CD4-positive, alpha-beta T cell treated with Interleukin-15 for 1 hour (primary cell): Measurements from ENCODE around the gene JUNB.

Experiments used
- DNase-seq: peaks from one replicate; pipeline ENCODE4 v3.0.0-alpha.2; 2020

Gene JUNB

DNA sequence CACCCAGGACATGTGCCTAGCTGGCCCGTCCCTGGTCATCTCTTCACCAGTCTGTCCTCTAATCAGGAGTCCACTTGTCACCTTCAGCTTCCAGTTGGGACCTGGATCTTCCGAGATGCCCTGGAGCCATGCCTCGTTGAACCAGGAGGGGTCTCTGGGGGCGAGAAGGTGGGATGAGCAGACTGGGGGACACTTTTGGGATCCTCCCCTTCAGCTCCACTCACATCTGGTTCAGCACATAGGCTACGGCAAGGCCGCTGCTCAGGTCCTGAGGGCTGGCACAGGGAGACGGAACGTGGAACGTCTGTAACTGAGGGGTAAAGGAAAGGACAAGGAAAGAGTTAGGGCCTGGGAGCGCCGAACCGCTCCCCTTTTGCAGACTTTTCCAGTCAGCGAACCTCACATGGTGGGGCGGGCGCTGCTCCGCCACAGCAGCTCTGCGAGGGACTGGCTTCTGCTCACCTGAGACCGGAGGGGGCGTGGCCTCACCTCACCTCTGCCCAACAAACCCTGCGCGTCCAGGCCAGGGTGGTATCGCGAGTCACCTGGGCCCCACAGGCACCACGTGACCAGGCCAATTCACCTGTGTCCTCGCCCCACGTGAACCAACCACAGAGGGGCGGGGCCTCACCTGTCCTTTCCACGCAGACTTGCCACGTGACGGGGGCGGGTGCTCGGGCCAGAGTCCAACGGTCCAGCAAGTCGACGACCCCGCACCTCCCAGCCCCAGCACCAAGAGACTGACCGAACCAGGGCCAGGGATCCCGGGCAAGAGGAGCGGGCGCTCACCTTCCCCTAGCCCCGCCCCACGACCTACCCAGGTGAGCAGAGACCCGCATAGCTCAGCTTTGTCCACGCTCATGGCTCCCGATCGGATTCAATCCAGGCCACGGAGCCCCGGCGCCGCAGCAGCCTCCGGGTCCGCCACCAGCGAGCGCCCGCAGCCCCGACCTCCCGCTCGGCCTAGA, 16.4 kb upstream of the JUNB start, which contains the start of gene HOOK2:
Gene HOOK2 (minus strand): TSS at position 965 of the 968 bp plus-strand sequence. CDS start 103 bp downstream, at position 862.
- DNase-seq: peak; percentile 71

DNA sequence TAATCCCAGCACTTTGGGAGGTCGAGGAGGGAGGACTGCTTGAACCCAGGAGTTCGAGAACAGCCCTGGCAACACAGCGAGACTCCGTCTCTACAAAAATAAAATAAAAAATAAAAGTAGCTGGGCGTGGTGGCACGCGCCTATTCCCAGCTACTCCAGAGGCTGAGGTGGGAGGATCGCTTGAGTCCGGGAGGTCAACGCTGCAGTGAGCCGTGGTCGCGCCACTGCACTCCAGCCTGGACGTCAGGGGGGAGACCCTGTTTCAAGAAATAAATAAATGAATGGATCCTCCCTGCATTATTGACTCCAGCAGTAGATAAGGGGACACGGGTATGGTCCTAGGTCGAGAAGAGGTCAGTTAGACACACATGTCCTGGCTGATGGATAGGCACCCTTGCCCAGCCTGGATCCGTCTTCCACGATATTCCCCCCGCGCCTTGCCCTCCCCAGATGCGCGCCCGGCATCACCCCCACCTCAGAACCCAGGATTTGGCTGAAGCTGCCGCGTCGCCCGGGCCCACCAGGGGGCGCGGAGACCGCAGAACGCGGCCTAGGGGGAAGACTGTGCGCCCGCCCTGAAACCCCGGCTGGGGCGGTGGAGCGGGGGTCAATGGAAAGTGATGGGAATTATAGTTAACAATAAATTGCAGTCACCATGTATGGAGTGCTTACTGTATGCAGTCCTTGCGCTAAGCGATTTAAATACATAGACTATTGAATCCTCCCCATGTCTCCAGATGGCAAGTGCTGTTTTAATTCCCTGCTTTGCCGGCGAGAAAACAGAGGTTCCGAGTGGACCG, 13.9 kb upstream of the JUNB start:
- peak; percentile 79 for DNase-seq

- DNase-seq: peak; percentile 67
Measured at GRCh38 chr19:12778017-12778904, 13.0 kb upstream of the JUNB start.

- no peak for DNase-seq
Measured at GRCh38 chr19:12778905-12779161, 12.5 kb upstream of the JUNB start.

- DNase-seq: no peak
Measured at GRCh38 chr19:12779162-12779993, 11.9 kb upstream of the JUNB start.

DNA sequence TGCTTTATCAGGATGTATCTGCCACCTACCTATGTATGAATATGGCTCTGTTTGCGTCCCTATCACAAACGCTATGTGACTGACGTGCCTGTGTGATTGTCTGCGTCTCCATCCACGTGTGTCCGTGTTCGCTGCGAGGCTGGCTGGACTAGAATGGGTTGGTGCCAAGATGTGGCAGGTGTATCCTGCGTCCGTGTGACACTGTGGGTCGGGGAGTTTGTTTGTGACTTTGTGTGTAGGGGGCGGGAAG, 9.2 kb upstream of the JUNB start:
- no peak for DNase-seq

- DNase-seq: peak; percentile 97
Measured at GRCh38 chr19:12782424-12783290, 8.6 kb upstream of the JUNB start.

DNA sequence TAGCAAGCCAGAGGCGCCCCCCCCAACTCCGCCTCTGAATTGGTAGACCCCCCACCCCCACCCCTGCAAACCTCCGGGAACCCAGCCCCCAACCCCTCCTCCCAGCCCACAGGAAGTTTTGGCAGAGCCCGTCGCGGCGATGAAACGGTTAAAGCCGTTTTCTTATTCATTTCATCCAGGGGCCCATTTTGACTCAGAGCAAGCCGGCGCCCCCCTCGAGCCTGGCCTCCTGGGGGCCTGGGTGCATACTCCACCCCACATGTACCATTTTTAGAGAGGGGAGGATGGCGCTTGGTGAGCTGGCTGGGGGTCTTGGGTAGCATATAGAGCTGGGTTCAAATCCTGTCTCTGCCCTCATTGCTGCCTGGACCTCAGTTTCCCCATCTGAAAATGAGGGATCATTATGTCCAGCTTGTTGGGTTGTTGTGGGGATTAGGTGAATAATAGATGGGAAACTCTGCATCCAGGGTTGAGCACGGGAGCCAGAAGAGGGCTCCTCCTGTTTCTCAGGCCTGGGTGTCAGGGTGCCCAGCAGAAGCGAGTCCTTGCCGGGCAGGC, 7.9 kb upstream of the JUNB start:
- no peak for DNase-seq

DNA sequence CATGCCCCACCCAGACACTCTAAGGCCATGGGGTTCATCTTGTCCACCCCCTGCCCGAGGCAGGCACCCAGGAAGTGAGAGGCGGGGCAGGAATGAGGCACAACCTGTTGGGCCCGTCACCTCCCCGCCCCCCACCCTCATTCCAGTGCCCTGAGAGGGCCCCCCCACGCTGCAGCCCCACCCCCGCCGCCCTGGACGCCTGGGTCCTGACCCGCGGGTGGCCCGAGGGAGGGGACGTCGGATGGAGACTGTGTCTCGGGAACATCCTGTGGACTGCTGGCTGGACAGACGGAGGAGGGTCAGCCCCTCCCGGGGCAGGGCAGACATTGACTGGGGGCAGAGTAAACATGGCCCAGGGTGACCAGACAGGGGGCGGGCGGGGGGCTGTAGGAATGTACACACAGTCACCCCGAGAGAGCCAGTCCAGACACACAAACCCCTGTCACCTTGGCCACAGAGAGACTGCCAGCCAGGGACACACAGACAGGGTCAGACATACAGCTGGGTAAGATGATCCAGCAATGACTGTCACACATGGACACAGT, 7.4 kb upstream of the JUNB start:
- peak; percentile 61 for DNase-seq

GRCh38 chr19:12784394-12784870, 6.9 kb upstream of the JUNB start:
- DNase-seq: peak; percentile 45

GRCh38 chr19:12784871-12785430, 6.3 kb upstream of the JUNB start:
- DNase-seq: peak; percentile 73

- DNase-seq: peak; percentile 60
Measured at GRCh38 chr19:12785431-12786031, 5.8 kb upstream of the JUNB start.

DNA sequence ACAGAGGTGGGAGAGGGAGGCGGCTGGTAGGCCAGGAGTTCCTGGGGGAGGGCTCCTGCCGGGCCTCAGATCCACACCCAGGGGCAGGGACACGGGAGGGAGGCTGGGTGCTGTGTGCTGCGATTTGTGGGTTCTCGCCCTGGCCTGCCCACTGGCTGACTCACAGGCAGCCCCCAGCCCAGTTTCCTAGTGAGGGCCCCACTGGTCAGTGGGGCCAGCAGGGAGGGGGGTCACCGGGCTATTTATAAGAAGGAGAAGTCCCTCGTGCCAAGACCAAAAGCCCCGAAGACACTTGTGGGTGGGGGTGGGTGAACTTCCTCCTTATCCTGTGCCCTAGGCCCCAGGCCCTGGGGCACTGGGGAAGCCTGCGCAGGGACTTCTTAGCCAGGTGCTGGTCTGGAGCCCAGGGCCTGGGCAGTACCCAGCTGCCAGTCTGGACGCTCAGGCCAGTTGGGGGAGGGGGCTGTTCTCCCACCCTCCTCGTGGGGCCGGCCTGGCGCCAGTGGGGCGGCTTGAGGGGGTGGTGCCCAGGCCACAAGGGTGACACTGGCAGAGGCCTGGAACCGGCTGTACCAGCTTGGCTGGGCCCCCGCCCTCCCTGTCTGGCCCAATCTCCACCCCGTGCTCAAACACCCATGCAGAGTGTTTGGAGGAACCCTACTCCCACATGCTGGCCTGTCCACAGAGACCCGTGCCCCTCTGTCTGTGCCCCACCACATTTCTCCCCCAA, 5.0 kb upstream of the JUNB start:
- peak; percentile 88 for DNase-seq

DNA sequence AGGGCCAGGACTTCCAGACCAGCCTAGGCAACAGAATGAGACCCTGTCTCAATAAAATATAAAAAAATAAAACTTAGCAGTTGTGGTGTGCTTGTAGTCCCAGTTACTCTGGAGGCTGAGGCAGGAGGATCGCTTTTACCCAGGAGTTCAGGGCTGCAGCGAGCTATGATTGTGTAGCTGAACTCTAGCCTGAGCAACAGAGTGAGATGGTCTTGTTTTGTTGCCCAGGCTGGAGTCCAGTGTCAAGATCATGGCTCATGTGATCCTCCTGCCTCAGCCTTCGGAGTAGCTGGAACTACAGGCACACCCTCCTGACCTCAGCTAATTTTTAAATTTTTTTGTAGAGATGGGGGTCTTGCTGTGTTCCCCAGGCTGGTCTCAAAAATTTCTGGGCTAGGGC, 4.3 kb upstream of the JUNB start:
- no peak for DNase-seq

- DNase-seq: no peak
Measured at GRCh38 chr19:12787458-12787857, 3.8 kb upstream of the JUNB start.

DNA sequence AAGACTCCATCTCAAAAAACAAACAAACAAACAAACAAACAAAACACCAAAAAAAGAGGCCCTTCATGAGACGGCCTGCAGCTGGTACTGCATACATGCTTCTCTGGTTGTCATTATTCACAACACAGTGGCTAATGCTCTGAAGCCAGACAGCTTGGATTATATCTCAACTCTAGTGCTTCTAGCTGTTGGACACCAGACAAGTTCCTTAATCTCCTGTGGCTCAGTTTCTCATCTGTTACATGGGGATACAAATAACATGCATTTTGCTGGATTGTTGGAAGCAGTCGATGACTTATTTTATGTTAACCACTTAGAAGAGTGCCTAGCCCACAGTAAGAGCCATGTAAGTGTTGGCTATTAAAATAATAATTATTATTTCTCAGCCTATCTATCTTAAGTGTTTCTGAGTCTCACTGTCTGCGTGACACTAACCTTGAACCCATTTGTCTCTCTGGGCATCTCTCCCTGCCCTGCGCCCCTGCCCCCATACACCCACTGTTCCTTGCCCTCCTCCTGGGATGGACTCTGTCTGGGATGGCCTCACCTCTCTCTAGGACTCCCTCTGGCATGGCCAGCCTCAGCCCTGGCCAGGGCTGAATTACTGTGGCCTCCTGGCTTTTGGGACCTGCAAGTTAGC, 3.1 kb upstream of the JUNB start:
- no peak for DNase-seq

DNA sequence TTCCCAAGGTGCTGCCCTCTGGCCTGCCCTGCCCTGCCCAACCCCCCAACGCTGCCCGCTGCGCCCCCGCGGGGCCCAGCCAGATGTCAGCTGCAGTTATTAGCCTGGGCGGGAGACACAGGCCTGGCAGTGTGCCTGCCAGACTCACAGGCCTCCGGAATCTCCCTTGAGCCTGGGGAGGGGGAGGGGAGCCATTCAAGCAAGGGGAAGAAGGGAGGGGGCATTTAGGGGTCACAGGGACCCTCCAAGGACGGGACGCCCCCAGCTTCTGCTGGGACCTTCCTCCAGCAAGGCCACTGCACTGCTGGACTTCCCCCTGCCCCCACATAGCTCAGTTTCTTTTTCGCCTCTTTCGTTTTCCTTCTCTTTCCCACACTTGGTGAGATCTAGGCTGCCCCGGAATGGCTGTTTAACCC, 2.6 kb upstream of the JUNB start:
- peak; percentile 88 for DNase-seq

DNA sequence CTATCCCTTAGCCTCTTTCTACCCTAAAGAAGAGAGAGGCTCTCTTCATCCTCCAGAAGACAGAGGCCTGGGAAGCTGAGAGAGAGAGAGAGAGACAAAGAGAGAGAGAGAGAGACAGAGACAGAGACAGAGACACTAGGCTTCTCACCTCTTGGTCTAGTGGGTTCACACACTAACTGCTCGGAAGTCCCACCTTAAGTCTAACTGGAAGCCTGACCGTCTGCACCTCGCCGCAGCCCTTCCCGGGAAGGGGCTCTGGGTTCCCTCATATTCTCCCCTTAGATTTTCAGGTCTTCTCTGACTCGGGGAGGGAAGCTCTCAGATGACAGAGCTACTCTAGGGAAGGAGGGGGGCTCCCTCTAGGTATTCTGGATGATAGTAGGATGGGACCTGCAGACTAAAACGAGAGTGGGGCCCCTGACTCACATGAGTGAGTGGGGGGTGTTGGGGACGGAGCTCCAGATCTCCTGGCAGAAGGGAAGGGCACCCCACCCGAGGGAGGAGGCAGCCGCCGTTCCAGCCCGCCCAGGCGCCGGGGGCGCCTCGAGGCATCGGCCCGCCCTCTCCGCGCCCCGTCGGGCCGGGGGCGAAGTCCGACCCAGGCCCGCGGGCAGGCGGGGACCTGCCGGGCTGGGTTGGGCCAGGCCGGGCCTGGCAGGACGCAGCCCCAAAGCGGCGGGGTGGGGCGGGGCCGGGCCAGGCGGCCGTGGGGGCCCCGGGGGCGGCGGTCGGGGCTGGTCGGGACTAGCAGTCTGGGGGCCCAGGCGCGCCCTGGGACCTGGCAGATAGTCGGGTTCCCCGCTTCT, 2.0 kb upstream of the JUNB start:
- DNase-seq: peak; percentile 29
